GM12878 (cell line): ENCODE measurements around the gene CWC25. TPM values are rescaled to one million over a fixed set of nuclear protein-coding genes. Genes with fewer than 3 reads are reported as not detected.
"Not testable (repeated sequence)": the region's sequence is repeated elsewhere in the genome, so short reads cannot be mapped to it uniquely, and the experiment has no call there.

Experiments
- ATAC-seq: fragments of 200-7000 bp; cut with Tn5 transposase; 3 replicates; pipeline ENCODE4 v1.9.1; 2020; ENCODE audit warnings: mild to moderate bottlenecking, moderate library complexity
- BruUV-seq: library from RNA; stranded (reverse); fragments of 400-500 nt; replicated peaks from 2 replicates; lab custom pipeline; 2021; lab: Mats Ljungman, UMichigan
- CTCF ChIA-PET: fragments of 300-600 bp; sonication (Branson Sonifier 250); formaldehyde crosslinking; extraction: SDS; loops from one replicate; lab custom pipeline; 2021; ENCODE audit warnings: inconsistent platforms; lab: Yijun Ruan, JAX
- POLR2A ChIA-PET: fragments of 350-600 bp; formaldehyde crosslinking; extraction: SDS; loops from one replicate; lab custom pipeline; 2021; ENCODE audit warnings: inconsistent platforms; lab: Charles Lee
- RAD21 ChIA-PET: fragments of 300-600 bp; sonication (Branson Sonifier 250); formaldehyde crosslinking; loops from one replicate; lab custom pipeline; 2023; ENCODE audit warnings: antibody characterized with exemption; ENCODE audit not compliant: unreplicated experiment; lab: Charles Lee
- SMC1A ChIA-PET: fragments of 300-600 bp; sonication (Branson Sonifier 250); formaldehyde crosslinking; loops from one replicate; lab custom pipeline; 2023; ENCODE audit not compliant: unreplicated experiment, uncharacterized antibody; lab: Charles Lee
- DNase-seq: peaks from one replicate; pipeline ENCODE4 v3.0.0-alpha.2; 2011; ENCODE audit warnings: low read depth, low spot score
- FAIRE-seq: peaks from 3 replicates; lab custom pipeline; 2011; peaks lifted over from hg19 to GRCh38; lab: Jason Lieb, UNC
- H2AFZ ChIP-seq: 2 replicates; pipeline ENCODE4 v1.6.0; 2011; ENCODE audit warnings: low read depth, low read length, control low read depth; ENCODE audit not compliant: control insufficient read depth
- H3K27ac ChIP-seq: 2 replicates; pipeline ENCODE4 v1.5.1; 2011; ENCODE audit warnings: control low read depth; ENCODE audit not compliant: control insufficient read depth, insufficient read depth
- H3K27me3 ChIP-seq, 2 experiments: replicated peaks in 1 of 2; 2 replicates each; pipeline versions ENCODE4 v1.6.0 to v1.6.1; 2011; ENCODE audit warnings: low read length in 1 of 2; ENCODE audit not compliant: control insufficient read depth in 2 of 2, insufficient read depth in 2 of 2
- H3K36me3 ChIP-seq, 2 experiments: 2 replicates each; pipeline ENCODE4 v1.5.1; 2011; ENCODE audit warnings: low read length in 1 of 2; ENCODE audit not compliant: control insufficient read depth in 2 of 2, insufficient read depth in 2 of 2
- H3K4me1 ChIP-seq: 2 replicates; pipeline ENCODE4 v1.6.1; 2011; ENCODE audit warnings: mild to moderate bottlenecking, low read length, moderate library complexity, mixed read lengths; ENCODE audit not compliant: control insufficient read depth, insufficient read depth
- H3K4me2 ChIP-seq: 2 replicates; pipeline ENCODE4 v1.6.0; 2011; ENCODE audit warnings: control low read depth; ENCODE audit not compliant: control insufficient read depth, insufficient read depth
- H3K4me3 ChIP-seq: fragments of 200-600 bp; sonication (generic); 2 replicates; pipeline ENCODE4 v1.5.1; 2016
- H3K79me2 ChIP-seq: 2 replicates; pipeline ENCODE4 v1.6.0; 2011; ENCODE audit warnings: low read length; ENCODE audit not compliant: control insufficient read depth, insufficient read depth
- H3K9ac ChIP-seq: 2 replicates; pipeline ENCODE4 v1.8.0; 2011; ENCODE audit warnings: low read length, control low read depth, mixed read lengths; ENCODE audit not compliant: control insufficient read depth, insufficient read depth
- H3K9me3 ChIP-seq: replicated peaks from 3 replicates; pipeline ENCODE4 v1.5.1; 2011; ENCODE audit warnings: mild to moderate bottlenecking, low read length; ENCODE audit not compliant: control insufficient read depth, insufficient read depth
- H4K20me1 ChIP-seq: 2 replicates; pipeline ENCODE4 v1.6.0; 2011; ENCODE audit not compliant: control insufficient read depth, insufficient read depth
- ATF2 ChIP-seq: IDR thresholded peaks from 2 replicates; pipeline ENCODE4 v1.6.1; 2012; ENCODE audit warnings: low read length, inconsistent platforms
- CBX3 ChIP-seq: fragments of 200-600 bp; sonication (generic); IDR thresholded peaks from 2 replicates; pipeline ENCODE4 v1.6.1; 2016; ENCODE audit warnings: low read depth, borderline replicate concordance
- KDM1A ChIP-seq: fragments of 200-600 bp; sonication (generic); IDR thresholded peaks from 2 replicates; pipeline ENCODE4 v1.6.1; 2016; ENCODE audit warnings: borderline replicate concordance
- MXI1 ChIP-seq: fragments of 150-350 bp; IDR thresholded peaks from 2 replicates; pipeline ENCODE4 v1.6.1; 2011; ENCODE audit warnings: low read depth, mild to moderate bottlenecking, inconsistent platforms, low read length, improper control_type of control experiment
- PKNOX1 ChIP-seq: fragments of 450-650 bp; IDR thresholded peaks from 2 replicates; pipeline ENCODE4 v1.6.1; 2016; ENCODE audit warnings: mild to moderate bottlenecking
- POU2F2 ChIP-seq: IDR thresholded peaks from 3 replicates; pipeline ENCODE4 v1.6.1; 2011; ENCODE audit warnings: low read depth, mild to moderate bottlenecking, low read length, borderline replicate concordance
- ZBED1 ChIP-seq: IDR thresholded peaks from 2 replicates; pipeline ENCODE4 v1.6.1; 2016; ENCODE audit warnings: borderline replicate concordance
- ZNF24 ChIP-seq: fragments of 450-650 bp; IDR thresholded peaks from 2 replicates; pipeline ENCODE4 v1.6.1; 2017; ENCODE audit warnings: antibody characterized with exemption, mild to moderate bottlenecking
- WGBS: methylation state at CpG from one replicate; pipeline ENCODE4 v1.1.6; 2016; ENCODE audit warnings: low lambda C conversion rate; ENCODE audit not compliant: insufficient replicate concordance, insufficient coverage; ENCODE audit errors: missing lambda C conversion rate; 5-methylcytosine and 5-hydroxymethylcytosine counted together
- in situ Hi-C: fragments of 300-500 bp; cut with MboI; formaldehyde crosslinking; loops from 9 replicates; pipeline ENCODE4 v1.14.3; 2018; ENCODE audit warnings: mixed read lengths
- intact Hi-C: fragments of 100-400 bp; cut with micrococcal nuclease; formaldehyde crosslinking; loops from one replicate; pipeline ENCODE4 v1.14.2; 2022; ENCODE audit not compliant: unreplicated experiment
- polyA plus RNA-seq, 11 experiments: library from polyadenylated mRNA; depleted of rRNA in 4 of 11; unstranded in 6 of 11; stranded (reverse) in 5 of 11; fragments of >200 nt; fragmentation: Nextera tagmentation in 4 of 11; fragmentation: Illumina TruSeq in 1 of 11; extraction: Ambion mirVana in 4 of 11; extraction: Trizol in 1 of 11; gene quantifications; 1 replicate in 1 of 11; 2 replicates in 10 of 11; pipeline versions ENCODE4 v1.2.1 to v1.2.3, GENCODE V29; 2011 to 2016; ENCODE audit warnings: inconsistent platforms in 2 of 11, missing spikeins in 2 of 11, low read depth in 1 of 11
- total RNA-seq, 4 experiments: library from RNA; depleted of rRNA in 3 of 4; stranded (reverse); fragments of >200 nt in 3 of 4; fragmentation: Illumina TruSeq in 1 of 4; extraction: Trizol in 1 of 4; gene quantifications; 2 replicates each; pipeline versions ENCODE4 v1.2.1 to v1.2.3, GENCODE V29; 2013 to 2021
- TF ChIP-seq, protein P1 (sequence below): IDR thresholded peaks from 2 replicates; pipeline ENCODE4 v1.6.1; 2012; ENCODE audit warnings: improper control_type of control experiment, low read depth, low read length; ENCODE audit not compliant: insufficient replicate concordance

CWC25 gene
- total and polyA plus RNA-seq, 10 of the 15 experiments (the other 5 are each of a cell fraction or from before 2014, with no cell fraction given) = 14.7 to 29.7 (median 22.9) TPM

- no peak for DNase-seq
- no peak overlapping the region for H3K4me2 ChIP-seq
- ChIA-PET CTCF (no interaction called here), SMC1A (no interaction called here), POLR2A (no interaction called here), RAD21 (no interaction called here)
- no peak for TF ChIP-seq ZBED1
- TF ChIP-seq KDM1A = no peak
- TF ChIP-seq, protein P1, sequence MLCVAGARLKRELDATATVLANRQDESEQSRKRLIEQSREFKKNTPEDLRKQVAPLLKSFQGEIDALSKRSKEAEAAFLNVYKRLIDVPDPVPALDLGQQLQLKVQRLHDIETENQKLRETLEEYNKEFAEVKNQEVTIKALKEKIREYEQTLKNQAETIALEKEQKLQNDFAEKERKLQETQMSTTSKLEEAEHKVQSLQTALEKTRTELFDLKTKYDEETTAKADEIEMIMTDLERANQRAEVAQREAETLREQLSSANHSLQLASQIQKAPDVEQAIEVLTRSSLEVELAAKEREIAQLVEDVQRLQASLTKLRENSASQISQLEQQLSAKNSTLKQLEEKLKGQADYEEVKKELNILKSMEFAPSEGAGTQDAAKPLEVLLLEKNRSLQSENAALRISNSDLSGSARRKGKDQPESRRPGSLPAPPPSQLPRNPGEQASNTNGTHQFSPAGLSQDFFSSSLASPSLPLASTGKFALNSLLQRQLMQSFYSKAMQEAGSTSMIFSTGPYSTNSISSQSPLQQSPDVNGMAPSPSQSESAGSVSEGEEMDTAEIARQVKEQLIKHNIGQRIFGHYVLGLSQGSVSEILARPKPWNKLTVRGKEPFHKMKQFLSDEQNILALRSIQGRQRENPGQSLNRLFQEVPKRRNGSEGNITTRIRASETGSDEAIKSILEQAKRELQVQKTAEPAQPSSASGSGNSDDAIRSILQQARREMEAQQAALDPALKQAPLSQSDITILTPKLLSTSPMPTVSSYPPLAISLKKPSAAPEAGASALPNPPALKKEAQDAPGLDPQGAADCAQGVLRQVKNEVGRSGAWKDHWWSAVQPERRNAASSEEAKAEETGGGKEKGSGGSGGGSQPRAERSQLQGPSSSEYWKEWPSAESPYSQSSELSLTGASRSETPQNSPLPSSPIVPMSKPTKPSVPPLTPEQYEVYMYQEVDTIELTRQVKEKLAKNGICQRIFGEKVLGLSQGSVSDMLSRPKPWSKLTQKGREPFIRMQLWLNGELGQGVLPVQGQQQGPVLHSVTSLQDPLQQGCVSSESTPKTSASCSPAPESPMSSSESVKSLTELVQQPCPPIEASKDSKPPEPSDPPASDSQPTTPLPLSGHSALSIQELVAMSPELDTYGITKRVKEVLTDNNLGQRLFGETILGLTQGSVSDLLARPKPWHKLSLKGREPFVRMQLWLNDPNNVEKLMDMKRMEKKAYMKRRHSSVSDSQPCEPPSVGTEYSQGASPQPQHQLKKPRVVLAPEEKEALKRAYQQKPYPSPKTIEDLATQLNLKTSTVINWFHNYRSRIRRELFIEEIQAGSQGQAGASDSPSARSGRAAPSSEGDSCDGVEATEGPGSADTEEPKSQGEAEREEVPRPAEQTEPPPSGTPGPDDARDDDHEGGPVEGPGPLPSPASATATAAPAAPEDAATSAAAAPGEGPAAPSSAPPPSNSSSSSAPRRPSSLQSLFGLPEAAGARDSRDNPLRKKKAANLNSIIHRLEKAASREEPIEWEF = no peak
- no peak for TF ChIP-seq POU2F2
- TF ChIP-seq PKNOX1 = no peak
- TF ChIP-seq ZNF24 = no peak
- no peak for TF ChIP-seq MXI1
- no peak for TF ChIP-seq ATF2
- TF ChIP-seq CBX3 = no peak
- no peak overlapping the region for H3K4me3 ChIP-seq
- H2AFZ ChIP-seq = no peak overlapping the region
- H3K9ac ChIP-seq = no peak overlapping the region
- H3K4me1 ChIP-seq = no peaks in the 10 kb centered on the region; the same call in 1 of the 2 replicates
- no peak for FAIRE-seq
- H4K20me1 ChIP-seq = no peaks in the 10 kb centered on the region
- in situ Hi-C loops (no loop called here), intact Hi-C loops (no loop called here)
- peaks cover 4% of the 10 kb centered on the region in 2 experiments; a peak in 2 of 4 replicates for H3K36me3 ChIP-seq
- no peaks in the 10 kb centered on the region for H3K9me3 ChIP-seq
- no peaks in the 10 kb centered on the region for H3K27me3 ChIP-seq
- 92% methylated on average over 5 of the region's 5 CpGs for WGBS
- no peak for ATAC-seq
- peaks cover 6% of the 10 kb centered on the region for H3K79me2 ChIP-seq
- no peak overlapping the region for H3K27ac ChIP-seq
- BruUV-seq = no TSS peak
These were observed 34.0 kb downstream of the CWC25 start for GRCh38 chr17:38791162-38791561.

DNA sequence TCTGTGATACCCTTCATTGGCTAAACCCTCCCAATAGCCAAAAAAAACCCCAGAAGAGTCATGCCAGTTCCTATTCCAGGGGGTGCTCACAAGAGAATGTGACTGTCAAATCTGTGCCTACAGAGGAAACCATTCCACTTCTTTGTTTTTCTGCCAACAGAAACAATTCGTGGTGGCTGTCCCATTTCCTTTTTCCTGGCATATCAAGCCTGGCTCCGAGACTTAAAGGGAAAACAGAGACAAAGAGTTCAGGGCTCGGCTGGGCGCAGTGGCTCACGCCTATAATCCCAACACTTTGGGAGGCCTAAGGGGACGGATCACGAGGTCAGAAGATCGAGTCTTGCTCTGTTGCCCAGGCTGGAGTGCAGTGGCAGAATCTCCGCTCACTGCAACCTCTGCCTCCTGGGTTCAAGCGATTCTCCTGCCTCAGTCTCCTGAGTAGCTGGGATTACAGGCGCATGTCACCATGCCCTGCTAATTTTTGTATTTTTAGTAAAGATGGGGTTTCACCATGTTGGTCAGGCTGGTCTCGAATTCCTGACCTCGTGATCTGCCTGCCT lies 34.9 kb downstream of the CWC25 start:
- H3K79me2 ChIP-seq, SMC1A ChIA-PET, intact Hi-C loops, DNase-seq, H3K4me3 ChIP-seq, FAIRE-seq, BruUV-seq, H2AFZ ChIP-seq, H4K20me1 ChIP-seq, H3K36me3 ChIP-seq, H3K27ac ChIP-seq, H3K4me2 ChIP-seq, H3K4me1 ChIP-seq, RAD21 ChIA-PET, CTCF ChIA-PET, ATAC-seq, in situ Hi-C loops, H3K9ac ChIP-seq, POLR2A ChIA-PET, H3K9me3 ChIP-seq, H3K27me3 ChIP-seq: not testable (repeated sequence)
- 93% methylated on average over 13 of the region's 13 CpGs for WGBS
